SK-N-SH treated with all-trans-retinoic acid at 6 μM for 48 hours (cell line): ENCODE data around the gene TSPAN9.

Source experiments
- ARNTL ChIP-seq: fragments of 450-650 bp; formaldehyde crosslinking; IDR thresholded peaks from 2 replicates; pipeline ENCODE4 v1.5.0; 2020; ENCODE audit warnings: low read depth, mild to moderate bottlenecking, moderate library complexity, borderline replicate concordance
- GLIS3 ChIP-seq: fragments of 250-450 bp; sonication (Bioruptor Pico); IDR thresholded peaks from 2 replicates; pipeline ENCODE4 v1.5.0; 2020; ENCODE audit warnings: mild to moderate bottlenecking, moderate library complexity
- ISL1 ChIP-seq: fragments of 250-450 bp; sonication (Bioruptor Pico); IDR thresholded peaks from 2 replicates; pipeline ENCODE4 v2.1.2; 2022; ENCODE audit warnings: mild to moderate bottlenecking, moderate library complexity
- OSR1 ChIP-seq: fragments of 250-450 bp; sonication (Bioruptor Pico); IDR thresholded peaks from 2 replicates; pipeline ENCODE4 v1.8.0; 2022; ENCODE audit warnings: moderate library complexity, mild to moderate bottlenecking, inconsistent platforms
- TOX ChIP-seq: fragments of 250-450 bp; sonication (Bioruptor Pico); IDR thresholded peaks from 2 replicates; pipeline ENCODE4 v1.8.0; 2021; ENCODE audit warnings: mild to moderate bottlenecking, moderate library complexity, borderline replicate concordance
- ZFP30 ChIP-seq: fragments of 450-650 bp; formaldehyde crosslinking; IDR thresholded peaks from 2 replicates; pipeline ENCODE4 v1.5.0; 2022; ENCODE audit warnings: mild to moderate bottlenecking, moderate library complexity
- TF ChIP-seq, protein P1 (sequence below): fragments of 250-450 bp; sonication (Bioruptor Pico); IDR thresholded peaks from 2 replicates; pipeline ENCODE4 v1.8.0; 2020; ENCODE audit warnings: mild to moderate bottlenecking, moderate library complexity, borderline replicate concordance

DNA sequence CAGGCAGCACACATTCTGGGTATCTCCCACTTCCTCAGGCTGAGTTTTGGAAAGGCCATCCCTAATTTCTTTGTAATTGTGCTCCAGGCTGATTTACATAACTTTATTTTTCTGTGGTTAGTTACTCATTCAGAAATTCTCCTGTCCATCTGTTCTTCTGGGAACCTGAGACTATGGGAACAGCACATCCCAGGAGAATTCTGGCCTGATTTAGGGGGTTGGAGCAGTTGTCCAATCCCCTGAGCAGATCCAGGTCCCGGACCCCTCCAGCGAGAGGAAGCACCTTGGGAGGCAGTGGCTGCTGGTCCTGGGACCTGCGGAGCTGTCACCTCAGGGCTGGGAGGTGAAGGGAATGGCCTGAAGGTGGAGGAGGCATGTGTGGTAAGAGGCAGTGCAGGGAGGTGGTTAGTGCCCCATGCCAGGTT, 40.4 kb downstream of the TSPAN9 start:
- TF ChIP-seq TOX (CRISPR knock-in tag) (no peak), ARNTL (CRISPR knock-in tag) (no peak), OSR1 (CRISPR knock-in tag) (no peak), ZFP30 (no peak), GLIS3 (CRISPR knock-in tag) (no peak), ISL1 (CRISPR knock-in tag) (no peak)
- TF ChIP-seq, protein P1, sequence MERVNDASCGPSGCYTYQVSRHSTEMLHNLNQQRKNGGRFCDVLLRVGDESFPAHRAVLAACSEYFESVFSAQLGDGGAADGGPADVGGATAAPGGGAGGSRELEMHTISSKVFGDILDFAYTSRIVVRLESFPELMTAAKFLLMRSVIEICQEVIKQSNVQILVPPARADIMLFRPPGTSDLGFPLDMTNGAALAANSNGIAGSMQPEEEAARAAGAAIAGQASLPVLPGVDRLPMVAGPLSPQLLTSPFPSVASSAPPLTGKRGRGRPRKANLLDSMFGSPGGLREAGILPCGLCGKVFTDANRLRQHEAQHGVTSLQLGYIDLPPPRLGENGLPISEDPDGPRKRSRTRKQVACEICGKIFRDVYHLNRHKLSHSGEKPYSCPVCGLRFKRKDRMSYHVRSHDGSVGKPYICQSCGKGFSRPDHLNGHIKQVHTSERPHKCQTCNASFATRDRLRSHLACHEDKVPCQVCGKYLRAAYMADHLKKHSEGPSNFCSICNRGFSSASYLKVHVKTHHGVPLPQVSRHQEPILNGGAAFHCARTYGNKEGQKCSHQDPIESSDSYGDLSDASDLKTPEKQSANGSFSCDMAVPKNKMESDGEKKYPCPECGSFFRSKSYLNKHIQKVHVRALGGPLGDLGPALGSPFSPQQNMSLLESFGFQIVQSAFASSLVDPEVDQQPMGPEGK = no peak; the same call in 1 of the 2 replicates
